ENCODE measurements around the gene CHCHD10.

Gene CHCHD10

GRCh38 chr22:23772649-23773473 lies 5.1 kb upstream of the CHCHD10 start, which contains the start of gene MMP11:
TSS of gene MMP11 (plus strand) at chr22:23772849. CDS start at chr22:23772871, 22 bp downstream.
- Mint-ChIP-seq H3K27me3 (peaks cover 34% of the 10 kb centered on the region), H3K4me1 (ENCODE audit: low read depth) (peaks cover 22% of the 10 kb centered on the region), H3K36me3 (ENCODE audit: low read depth) (peaks cover 4% of the 10 kb centered on the region), H3K4me3 (peak within 1 kb of the TSS; percentile 61), H3K9me3 (no peaks in the 10 kb centered on the region), H3K27ac (no peak within 1 kb of the TSS)
- intact Hi-C loops (cut with micrococcal nuclease): no loop called here

GRCh38 chr22:23772315-23772648 lies 4.5 kb upstream of the CHCHD10 start:
- H3K36me3 Mint-ChIP-seq (ENCODE audit: low read depth): peaks cover 6% of the 10 kb centered on the region
- peak overlapping the region; percentile 61 for H3K4me3 Mint-ChIP-seq
- no peak overlapping the region for H3K27ac Mint-ChIP-seq
- H3K4me1 Mint-ChIP-seq (ENCODE audit: low read depth): peaks cover 22% of the 10 kb centered on the region
- peaks cover 34% of the 10 kb centered on the region for H3K27me3 Mint-ChIP-seq
- intact Hi-C loops (cut with micrococcal nuclease): no loop called here
- H3K9me3 Mint-ChIP-seq: no peaks in the 10 kb centered on the region

DNA sequence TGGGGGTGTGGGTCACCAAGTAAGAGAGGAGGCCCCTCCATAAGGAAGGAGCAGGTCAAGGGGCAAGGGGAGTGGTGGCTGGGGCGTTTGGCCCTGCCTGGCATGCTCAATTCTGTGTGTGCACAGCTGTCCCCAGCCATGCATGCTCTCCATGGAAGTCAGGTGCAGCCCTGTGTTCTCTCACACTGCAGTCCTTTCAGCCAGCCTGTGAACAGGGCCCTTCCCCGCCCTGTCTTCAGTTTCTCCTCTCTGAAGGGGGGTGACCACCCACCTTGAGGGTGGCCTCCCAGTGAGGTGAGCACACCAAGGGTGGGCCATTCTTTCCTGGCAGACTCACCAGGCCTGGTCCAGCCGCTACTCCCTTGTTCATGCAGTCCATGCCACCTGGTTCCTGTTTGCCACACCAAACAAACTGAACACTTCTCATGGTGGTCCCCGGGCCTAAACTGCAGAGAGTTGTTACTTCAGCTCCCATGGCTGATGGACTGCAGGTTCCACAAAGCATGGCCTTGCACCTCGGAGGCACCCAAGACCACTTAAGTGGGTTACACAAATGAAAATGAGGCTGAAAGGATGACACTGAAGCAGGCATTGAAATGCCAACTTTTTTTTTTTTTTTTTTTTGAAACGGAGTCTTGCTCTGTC lies 1.7 kb upstream of the CHCHD10 start:
- no peak overlapping the region for H3K4me3 Mint-ChIP-seq
- H3K4me1 Mint-ChIP-seq (ENCODE audit: low read depth): peaks cover 46% of the 10 kb centered on the region
- H3K9me3 Mint-ChIP-seq: no peaks in the 10 kb centered on the region
- peaks cover 23% of the 10 kb centered on the region for H3K36me3 Mint-ChIP-seq (ENCODE audit: low read depth)
- H3K27me3 Mint-ChIP-seq: peaks cover 26% of the 10 kb centered on the region
- intact Hi-C loops (cut with micrococcal nuclease): loop anchor here (5.0 kb wide), 2 partner anchors 52 to 78 kb away; no protein-coding TSS in a partner anchor
- no peak overlapping the region for H3K27ac Mint-ChIP-seq

GRCh38 chr22:23767303-23767672 lies 484 bp downstream of the CHCHD10 start:
- Mint-ChIP-seq H3K27me3 (peaks cover 8% of the 10 kb centered on the region), H3K4me1 (ENCODE audit: low read depth) (peaks cover 61% of the 10 kb centered on the region), H3K9me3 (no peaks in the 10 kb centered on the region), H3K4me3 (peak overlapping the region; percentile 92), H3K27ac (peak overlapping the region; percentile 97), H3K36me3 (ENCODE audit: low read depth) (peaks cover 29% of the 10 kb centered on the region)
- intact Hi-C loops (cut with micrococcal nuclease): loop anchor here (5.0 kb wide), 2 partner anchors 50 to 80 kb away; no protein-coding TSS in a partner anchor

DNA sequence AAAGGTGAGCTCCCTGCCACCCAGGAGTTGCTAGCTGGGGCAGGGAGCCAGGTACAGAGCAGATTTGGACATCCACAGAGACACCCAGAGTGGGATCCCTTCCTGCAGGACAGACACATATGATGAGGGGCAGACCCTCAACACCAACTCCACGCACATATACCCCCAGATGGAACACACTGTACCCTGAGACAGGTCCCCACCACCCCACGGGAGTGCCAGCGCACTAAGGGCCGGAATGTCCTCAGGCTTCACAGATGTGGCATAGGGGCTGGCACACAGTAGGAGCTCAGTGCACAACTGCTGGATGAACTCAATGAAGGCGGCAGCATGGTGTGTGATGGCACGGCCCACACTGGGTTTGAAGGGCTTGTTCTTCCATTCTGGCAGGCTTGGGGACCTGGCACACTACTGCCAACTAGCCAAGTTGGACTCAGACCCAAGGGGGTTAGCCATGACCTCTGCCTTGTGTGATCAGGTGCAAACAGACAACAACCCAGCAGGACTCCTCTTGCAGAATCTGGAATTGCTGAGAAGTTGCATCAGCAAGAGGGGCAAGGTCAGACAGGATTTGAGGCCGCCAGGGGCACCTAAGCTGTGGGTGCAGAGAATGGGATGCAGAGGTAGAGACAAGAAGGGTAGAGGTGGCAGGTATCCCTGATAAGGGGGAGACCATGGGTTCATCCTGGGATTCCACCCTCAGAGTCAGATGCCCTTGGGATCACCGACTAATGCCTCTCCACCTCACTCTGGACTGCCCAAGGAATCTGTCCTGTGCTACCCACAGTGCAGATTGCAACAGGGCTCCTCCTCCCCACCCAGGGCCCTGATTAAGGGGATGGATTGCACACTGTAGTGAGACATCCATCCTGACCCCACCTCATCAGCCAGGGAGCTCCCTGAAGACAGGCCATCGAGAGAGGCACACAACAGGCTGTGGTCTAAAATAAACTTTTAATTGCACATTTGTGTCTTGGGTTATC lies 2.6 kb downstream of the CHCHD10 start:
- Mint-ChIP-seq H3K27me3 (no peaks in the 10 kb centered on the region), H3K4me1 (ENCODE audit: low read depth) (peaks cover 50% of the 10 kb centered on the region), H3K36me3 (ENCODE audit: low read depth) (peaks cover 29% of the 10 kb centered on the region), H3K27ac (peak overlapping the region; percentile 30), H3K4me3 (no peak overlapping the region), H3K9me3 (no peaks in the 10 kb centered on the region)
- intact Hi-C loops (cut with micrococcal nuclease): loop anchor here (5.0 kb wide), 2 partner anchors 48 to 82 kb away; no protein-coding TSS in a partner anchor

- Mint-ChIP-seq H3K27me3 (no peaks in the 10 kb centered on the region), H3K4me1 (ENCODE audit: low read depth) (peaks cover 50% of the 10 kb centered on the region), H3K36me3 (ENCODE audit: low read depth) (peaks cover 29% of the 10 kb centered on the region), H3K27ac (no peak overlapping the region), H3K4me3 (peak overlapping the region; percentile 68), H3K9me3 (no peaks in the 10 kb centered on the region)
- intact Hi-C loops (cut with micrococcal nuclease): no loop called here
Measured at GRCh38 chr22:23763954-23764353, 3.8 kb downstream of the CHCHD10 start.

DNA sequence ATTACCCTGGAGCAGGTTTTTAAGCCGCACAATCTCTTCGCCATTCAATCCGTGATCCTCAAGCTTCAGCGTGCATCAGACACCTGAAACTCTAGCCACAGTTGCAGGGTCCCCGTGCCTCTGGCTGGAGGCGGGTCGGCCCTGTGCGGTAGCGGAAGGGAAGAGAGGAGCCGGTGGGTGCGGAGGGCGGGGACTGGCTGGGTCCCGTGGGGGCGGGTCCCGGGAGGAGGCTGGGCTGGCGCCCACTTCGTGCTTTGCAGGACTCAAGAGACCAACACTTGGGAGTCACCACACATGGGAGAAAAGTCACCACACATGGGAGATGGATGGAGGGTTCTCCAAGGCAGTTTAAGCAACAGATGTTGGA lies 4.2 kb downstream of the CHCHD10 start:
- peak overlapping the region; percentile 68 for H3K4me3 Mint-ChIP-seq
- no peaks in the 10 kb centered on the region for H3K9me3 Mint-ChIP-seq
- intact Hi-C loops (cut with micrococcal nuclease): no loop called here
- no peak overlapping the region for H3K27ac Mint-ChIP-seq
- H3K36me3 Mint-ChIP-seq (ENCODE audit: low read depth): peaks cover 29% of the 10 kb centered on the region
- H3K4me1 Mint-ChIP-seq (ENCODE audit: low read depth): peaks cover 48% of the 10 kb centered on the region
- H3K27me3 Mint-ChIP-seq: no peaks in the 10 kb centered on the region

DNA sequence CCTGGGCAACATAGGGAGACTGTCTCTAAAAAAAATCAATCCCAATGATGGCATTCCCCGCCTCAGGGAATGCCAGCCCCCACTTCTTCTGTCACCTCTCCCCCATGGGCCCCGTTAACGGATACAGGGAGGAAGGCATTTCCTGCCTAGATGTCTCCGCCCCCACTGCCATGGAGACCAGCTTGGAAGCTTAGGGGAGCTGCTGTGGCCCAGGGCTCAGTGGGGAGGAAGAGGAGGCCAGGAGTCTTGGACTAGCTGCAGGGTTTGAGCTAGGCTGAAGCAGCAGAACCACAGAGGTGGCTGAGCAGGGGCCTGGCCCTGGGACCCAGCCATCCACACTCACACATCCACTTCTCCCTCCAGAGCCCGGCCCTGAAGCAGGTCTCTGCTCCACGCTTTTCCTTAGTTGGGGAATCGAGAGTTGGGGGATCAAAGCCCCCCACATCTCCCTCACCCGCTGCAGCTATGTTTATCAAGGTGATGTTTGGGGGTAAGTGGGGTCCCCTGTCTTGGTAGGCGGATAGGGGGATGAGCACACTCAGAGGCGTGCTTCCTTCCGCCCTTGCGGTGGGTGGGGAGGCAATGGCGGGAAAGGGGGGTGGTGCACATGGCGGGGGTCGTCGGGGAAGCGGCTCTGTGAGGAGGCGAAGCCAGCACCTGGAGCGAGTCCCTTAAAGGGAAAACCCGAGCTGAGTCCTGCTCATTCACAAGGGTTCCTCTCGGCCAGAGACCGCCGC lies 4.8 kb downstream of the CHCHD10 start, which contains the start of gene C22orf15:
Gene C22orf15 (plus strand): TSS at position 149 of the 737 bp plus-strand sequence. CDS start 317 bp downstream, at position 466.
- intact Hi-C loops (cut with micrococcal nuclease): no loop called here
- H3K4me3 Mint-ChIP-seq: peak within 1 kb of the TSS; percentile 68
- peaks cover 27% of the 10 kb centered on the region for H3K36me3 Mint-ChIP-seq (ENCODE audit: low read depth)
- H3K27ac Mint-ChIP-seq: no peak within 1 kb of the TSS
- peaks cover 44% of the 10 kb centered on the region for H3K4me1 Mint-ChIP-seq (ENCODE audit: low read depth)
- no peaks in the 10 kb centered on the region for H3K9me3 Mint-ChIP-seq
- no peaks in the 10 kb centered on the region for H3K27me3 Mint-ChIP-seq

DNA sequence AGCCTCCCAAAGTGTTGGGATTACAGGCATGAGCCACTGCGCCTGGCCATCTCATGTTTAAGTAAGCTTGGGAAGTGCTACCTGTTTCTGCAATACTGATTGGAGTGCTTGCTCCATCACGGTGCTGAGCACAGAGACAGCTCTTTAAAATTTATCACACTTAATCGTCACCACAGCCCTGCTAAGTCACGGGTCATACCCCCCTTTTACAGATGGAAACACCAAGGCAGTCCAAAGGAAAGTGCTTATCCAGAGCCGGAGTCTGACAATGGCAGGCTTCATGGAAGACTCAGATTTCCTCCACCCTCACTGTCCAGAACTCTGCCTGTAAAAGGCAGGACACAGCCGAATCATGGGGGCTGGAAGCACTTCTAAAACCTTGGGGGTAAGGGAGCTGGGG lies 7.7 kb downstream of the CHCHD10 start:
- H3K4me3 Mint-ChIP-seq: no peak overlapping the region
- no peaks in the 10 kb centered on the region for H3K9me3 Mint-ChIP-seq
- H3K36me3 Mint-ChIP-seq (ENCODE audit: low read depth): peaks cover 12% of the 10 kb centered on the region
- H3K27me3 Mint-ChIP-seq: no peaks in the 10 kb centered on the region
- peaks cover 27% of the 10 kb centered on the region for H3K4me1 Mint-ChIP-seq (ENCODE audit: low read depth)
- intact Hi-C loops (cut with micrococcal nuclease): no loop called here
- no peak overlapping the region for H3K27ac Mint-ChIP-seq

DNA sequence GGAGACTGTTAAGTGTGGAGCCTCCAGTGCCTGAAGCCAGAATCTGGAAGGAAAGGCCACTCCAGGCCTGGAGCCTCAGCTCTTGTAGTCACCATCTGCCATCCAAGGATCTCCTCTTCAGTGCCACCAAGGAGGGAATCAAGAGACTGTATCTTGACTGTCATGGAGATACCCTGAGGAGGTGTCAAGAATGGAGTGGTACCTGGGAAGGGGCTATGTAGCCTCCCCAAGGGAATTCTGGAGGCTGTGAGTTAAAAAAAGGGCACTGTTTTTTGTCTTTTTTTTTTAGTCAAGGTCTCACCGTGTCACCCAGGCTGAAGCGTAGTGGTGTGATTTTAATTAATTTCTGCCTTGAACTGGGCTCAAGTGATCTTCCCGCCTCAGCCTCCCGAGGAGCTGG lies 8.2 kb downstream of the CHCHD10 start:
- intact Hi-C loops (cut with micrococcal nuclease): no loop called here
- H3K9me3 Mint-ChIP-seq: no peaks in the 10 kb centered on the region
- H3K27ac Mint-ChIP-seq: no peak overlapping the region
- no peak overlapping the region for H3K4me3 Mint-ChIP-seq
- H3K27me3 Mint-ChIP-seq: no peaks in the 10 kb centered on the region
- peaks cover 22% of the 10 kb centered on the region for H3K4me1 Mint-ChIP-seq (ENCODE audit: low read depth)
- H3K36me3 Mint-ChIP-seq (ENCODE audit: low read depth): peaks cover 7% of the 10 kb centered on the region

GRCh38 chr22:23756891-23757290 lies 10.9 kb downstream of the CHCHD10 start:
- no peaks in the 10 kb centered on the region for H3K36me3 Mint-ChIP-seq (ENCODE audit: low read depth)
- H3K9me3 Mint-ChIP-seq: no peaks in the 10 kb centered on the region
- intact Hi-C loops (cut with micrococcal nuclease): no loop called here
- no peak overlapping the region for H3K4me3 Mint-ChIP-seq
- peaks cover 18% of the 10 kb centered on the region for H3K4me1 Mint-ChIP-seq (ENCODE audit: low read depth)
- no peak overlapping the region for H3K27ac Mint-ChIP-seq
- no peaks in the 10 kb centered on the region for H3K27me3 Mint-ChIP-seq

DNA sequence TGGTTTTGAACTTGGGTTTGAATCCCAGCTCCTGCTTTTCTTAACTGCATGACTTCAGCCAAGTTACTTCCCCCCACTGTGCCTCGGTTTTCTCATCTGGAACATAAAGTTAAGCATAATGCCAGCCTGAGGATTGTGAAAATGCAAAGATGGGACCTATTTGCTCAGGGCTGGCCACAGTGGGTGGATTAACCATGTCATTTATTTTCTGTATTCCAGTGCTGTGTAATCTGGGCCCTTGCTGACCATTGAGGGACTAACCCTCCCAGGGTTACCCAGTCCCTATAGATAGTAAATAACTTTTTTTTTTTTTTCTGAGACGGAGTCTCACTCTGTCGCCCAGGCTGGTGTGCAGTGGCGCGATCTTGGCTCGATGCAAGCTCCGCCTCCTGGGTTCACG lies 12.1 kb downstream of the CHCHD10 start:
- Mint-ChIP-seq H3K27me3 (no peaks in the 10 kb centered on the region), H3K9me3 (no peaks in the 10 kb centered on the region), H3K36me3 (ENCODE audit: low read depth) (peaks cover 6% of the 10 kb centered on the region), H3K27ac (no peak overlapping the region), H3K4me1 (ENCODE audit: low read depth) (peaks cover 29% of the 10 kb centered on the region), H3K4me3 (no peak overlapping the region)
- intact Hi-C loops (cut with micrococcal nuclease): no loop called here

- no peak overlapping the region for H3K27ac Mint-ChIP-seq
- H3K27me3 Mint-ChIP-seq: no peaks in the 10 kb centered on the region
- no peaks in the 10 kb centered on the region for H3K9me3 Mint-ChIP-seq
- intact Hi-C loops (cut with micrococcal nuclease): no loop called here
- peaks cover 10% of the 10 kb centered on the region for H3K36me3 Mint-ChIP-seq (ENCODE audit: low read depth)
- peaks cover 35% of the 10 kb centered on the region for H3K4me1 Mint-ChIP-seq (ENCODE audit: low read depth)
- no peak overlapping the region for H3K4me3 Mint-ChIP-seq
Measured at GRCh38 chr22:23754980-23755636, 12.7 kb downstream of the CHCHD10 start.

Measured in dendritic cell treated with granulocyte-macrophage colony-stimulating factor and Interleukin-4, amounts not matched to agents 40 ng/mL and 50 ng/mL, for 4 days (primary cell).